Left lung (tissue), 10 donors: Measurements from ENCODE around the gene LAPTM5. TPM values are rescaled to one million over a fixed set of nuclear protein-coding genes. Genes with fewer than 3 reads are reported as not detected.

Experiments used
- ATAC-seq: fragments of 200-7000 bp; cut with Tn5 transposase; one replicate; pipeline ENCODE4 v1.9.1; 2020; ENCODE audit warnings: moderate library complexity
- DNase-seq, 4 donors: peaks; one replicate each; pipeline ENCODE4 v3.0.0-alpha.2; 2013 to 2020
- H3K27ac ChIP-seq, 2 donors: fragments of 200-600 bp; sonication (generic) in 1 of 2; one replicate each; pipeline versions ENCODE4 v1.5.0 to v1.8.0; 2020 to 2021
- H3K27me3 ChIP-seq, 2 donors: fragments of 200-600 bp; sonication (generic) in 1 of 2; one replicate each; pipeline versions ENCODE4 v1.5.0 to v1.8.0; 2020 to 2021
- H3K36me3 ChIP-seq, 2 donors: fragments of 200-600 bp; sonication (generic) in 1 of 2; one replicate each; pipeline versions ENCODE4 v1.5.0 to v1.8.0; 2020 to 2021
- H3K4me1 ChIP-seq, 2 donors: fragments of 200-600 bp; one replicate each; pipeline ENCODE4 v1.8.0; 2021
- H3K4me3 ChIP-seq, 2 donors: fragments of 200-600 bp; sonication (generic) in 1 of 2; one replicate each; pipeline versions ENCODE4 v1.5.0 to v1.8.0; 2020 to 2021; ENCODE audit warnings: mild to moderate bottlenecking in 1 of 2
- H3K9me3 ChIP-seq, 2 donors: fragments of 200-600 bp; sonication (generic) in 1 of 2; one replicate each; pipeline versions ENCODE4 v1.5.0 to v1.8.0; 2020 to 2021
- CTCF ChIP-seq, 2 donors: fragments of 200-600 bp; sonication (generic) in 1 of 2; IDR thresholded peaks; one replicate each; pipeline versions ENCODE4 v1.5.0 to v1.8.0; 2021; ENCODE audit warnings: antibody characterized with exemption in 2 of 2
- intact Hi-C, 2 donors: fragments of 100-400 bp; cut with DNase I; formaldehyde crosslinking; loops; one replicate each; pipeline versions ENCODE4 v1.11.2 to v1.14.2; 2022
- polyA plus RNA-seq, 6 donors: library from polyadenylated mRNA; unstranded; fragments of 120-200 nt; gene quantifications; one replicate each; pipeline ENCODE4 v1.2.1, GENCODE V29; 2013; ENCODE audit not compliant: insufficient read length in 6 of 6
- total RNA-seq, 2 donors: library from RNA; stranded (reverse); fragmentation: NEBNext Ultra II Directional; extraction: Animal tissue kit (Norgen Biotek cat#: 25700); gene quantifications; one replicate each; pipeline ENCODE4 v1.2.1, GENCODE V29; 2021
- donor health status: DM: no; HTN: yes; CAD: no.
- donor health status: DM: no; HTN: no; CAD: no.

LAPTM5 gene
- total and polyA plus RNA-seq, 8 donors = 23.0 to 513 (median 29.5) TPM

- ATAC-seq (no peak), DNase-seq (no peak)
- intact Hi-C loops = loop anchor here in 1 of 2 donors (10.0 kb wide), 1 partner anchor 52 kb away; the partner anchor contains the start of gene MATN1
- no peak for TF ChIP-seq CTCF (IDR thresholded peaks at IDR 0.05)
- no peaks in the 10 kb centered on the region for H3K9me3 ChIP-seq
- no peaks in the 10 kb centered on the region for H3K27me3 ChIP-seq
- no peak overlapping the region for H3K27ac ChIP-seq
- H3K4me3 ChIP-seq = no peak overlapping the region
- H3K36me3 ChIP-seq = no peaks in the 10 kb centered on the region
- H3K4me1 ChIP-seq = peaks cover 0 to 14% of the 10 kb centered on the region in 2 donors
These were observed 18.8 kb upstream of the LAPTM5 start for GRCh38 chr1:30776097-30777059.

GRCh38 chr1:30775433-30775975 lies 17.9 kb upstream of the LAPTM5 start:
- ATAC-seq = no peak

GRCh38 chr1:30774550-30775432 lies 17.2 kb upstream of the LAPTM5 start:
- ATAC-seq = no peak
- no peaks in the 10 kb centered on the region for H3K36me3 ChIP-seq
- no peak for TF ChIP-seq CTCF (IDR thresholded peaks at IDR 0.05)
- no peaks in the 10 kb centered on the region for H3K9me3 ChIP-seq
- peaks cover 0 to 9% of the 10 kb centered on the region in 2 donors for H3K4me1 ChIP-seq
- no peaks in the 10 kb centered on the region for H3K27me3 ChIP-seq
- no peak overlapping the region for H3K27ac ChIP-seq
- no peak overlapping the region for H3K4me3 ChIP-seq
- no peak for DNase-seq
- intact Hi-C loops = loop anchor here in 1 of 2 donors (10.0 kb wide), 1 partner anchor 50 kb away; the partner anchor contains the start of gene MATN1

More at GRCh38 chr1:30775433-30775975, 17.9 kb upstream of the LAPTM5 start:
- no peak overlapping the region for H3K4me3 ChIP-seq
- no peak for DNase-seq
- intact Hi-C loops = loop anchor here in 1 of 2 donors (10.0 kb wide), 1 partner anchor 51 kb away; the partner anchor contains the start of gene MATN1
- no peaks in the 10 kb centered on the region for H3K27me3 ChIP-seq
- peaks cover 0 to 14% of the 10 kb centered on the region in 2 donors for H3K4me1 ChIP-seq
- TF ChIP-seq CTCF (IDR thresholded peaks at IDR 0.05) = no peak
- H3K27ac ChIP-seq = no peak overlapping the region
- no peaks in the 10 kb centered on the region for H3K9me3 ChIP-seq
- H3K36me3 ChIP-seq = no peaks in the 10 kb centered on the region

GRCh38 chr1:30773722-30774358 lies 16.3 kb upstream of the LAPTM5 start:
- no peaks in the 10 kb centered on the region for H3K27me3 ChIP-seq
- no peaks in the 10 kb centered on the region for H3K36me3 ChIP-seq
- TF ChIP-seq CTCF (IDR thresholded peaks at IDR 0.05) = no peak
- intact Hi-C loops = loop anchor here in 1 of 2 donors (10.0 kb wide), 1 partner anchor 49 kb away; the partner anchor contains the start of gene MATN1
- H3K9me3 ChIP-seq = no peaks in the 10 kb centered on the region
- H3K27ac ChIP-seq = no peak overlapping the region
- no peaks in the 10 kb centered on the region for H3K4me1 ChIP-seq
- ATAC-seq (no peak), DNase-seq (no peak)
- H3K4me3 ChIP-seq = no peak overlapping the region
